CD14-positive monocyte (primary cell): ENCODE data around the gene FCER1A. TPM values are rescaled to one million over a fixed set of nuclear protein-coding genes. Genes with fewer than 3 reads are reported as not detected.

Experiments
- DNase-seq, 3 donors: peaks; one replicate each; pipeline ENCODE4 v3.0.0-alpha.2; 2011 to 2022
- H2AFZ ChIP-seq: 2 replicates; pipeline ENCODE4 v1.6.0; 2012; ENCODE audit warnings: mild to moderate bottlenecking, low read depth, low read length, inconsistent platforms; ENCODE audit not compliant: insufficient read depth, poor library complexity, severe bottlenecking
- H3K27ac ChIP-seq, 2 donors: 1 replicate in 1 of 2; 2 replicates in 1 of 2; pipeline ENCODE4 v1.5.1; 2012 to 2013; ENCODE audit warnings: low read length in 2 of 2, control low read depth in 1 of 2, inconsistent platforms in 1 of 2, low read depth in 1 of 2, mild to moderate bottlenecking in 1 of 2
- H3K27me3 ChIP-seq, 2 donors: one replicate each; pipeline versions ENCODE4 v1.6.0 to v1.6.1; 2011 to 2013; ENCODE audit warnings: low read length in 2 of 2; ENCODE audit not compliant: control insufficient read depth in 2 of 2, insufficient read depth in 2 of 2
- H3K36me3 ChIP-seq, 2 donors: replicated peaks in 1 of 2; 1 replicate in 1 of 2; 2 replicates in 1 of 2; pipeline versions ENCODE4 v1.5.1 to v1.6.1; 2012 to 2013; ENCODE audit warnings: low read length in 2 of 2, control low read depth in 1 of 2, inconsistent platforms in 1 of 2, mild to moderate bottlenecking in 1 of 2; ENCODE audit not compliant: insufficient read depth in 2 of 2, control insufficient read depth in 1 of 2
- H3K4me1 ChIP-seq, 2 donors: 1 replicate in 1 of 2; 2 replicates in 1 of 2; pipeline versions ENCODE4 v1.5.1 to v1.6.1; 2012 to 2013; ENCODE audit warnings: low read length in 2 of 2, control low read depth in 1 of 2, inconsistent platforms in 1 of 2, mild to moderate bottlenecking in 1 of 2, moderate library complexity in 1 of 2; ENCODE audit not compliant: insufficient read depth in 2 of 2, control insufficient read depth in 1 of 2
- H3K4me2 ChIP-seq: replicated peaks from 2 replicates; pipeline ENCODE3; 2012; ENCODE audit warnings: low read length, moderate library complexity, mild to moderate bottlenecking; ENCODE audit not compliant: poor library complexity, severe bottlenecking; ENCODE audit errors: extremely low read depth
- H3K4me3 ChIP-seq, 3 experiments: fragments of 200-600 bp in 1 of 3; sonication (generic) in 1 of 3; replicated peaks in 1 of 3; 1 replicate in 2 of 3; 2 replicates in 1 of 3; pipeline ENCODE4 v1.5.1; 2011 to 2013; ENCODE audit warnings: low read length in 3 of 3, mild to moderate bottlenecking in 3 of 3, control low read depth in 2 of 3, low read depth in 2 of 3, inconsistent platforms in 1 of 3, moderate library complexity in 1 of 3
- H3K79me2 ChIP-seq: 2 replicates; pipeline ENCODE4 v1.6.0; 2012; ENCODE audit warnings: mild to moderate bottlenecking, control low read depth, inconsistent platforms, low read length, moderate library complexity; ENCODE audit not compliant: insufficient read depth
- H3K9ac ChIP-seq: 2 replicates; pipeline ENCODE4 v1.6.0; 2017; ENCODE audit warnings: low read length, mild to moderate bottlenecking; ENCODE audit not compliant: insufficient read depth, poor library complexity, severe bottlenecking
- H3K9me3 ChIP-seq, 2 donors: replicated peaks in 1 of 2; 1 replicate in 1 of 2; 2 replicates in 1 of 2; pipeline versions ENCODE4 v1.5.1 to v1.6.1; 2012 to 2013; ENCODE audit warnings: low read length in 2 of 2, control low read depth in 1 of 2; ENCODE audit not compliant: control insufficient read depth in 1 of 2, insufficient read depth in 1 of 2
- H4K20me1 ChIP-seq: 2 replicates; pipeline ENCODE4 v1.6.0; 2012; ENCODE audit warnings: mild to moderate bottlenecking, low read length, control low read depth, moderate library complexity; ENCODE audit not compliant: insufficient read depth
- H3K27ac Mint-ChIP-seq, 7 donors: one replicate each; pipeline ENCODE4 v1.8.0; 2020; ENCODE audit warnings: mild to moderate bottlenecking in 7 of 7, mixed read lengths in 7 of 7, moderate library complexity in 6 of 7, inconsistent platforms in 2 of 7
- H3K27me3 Mint-ChIP-seq, 3 donors: one replicate each; pipeline ENCODE4 v1.8.0; 2021 to 2022; ENCODE audit warnings: low read depth in 3 of 3, mild to moderate bottlenecking in 3 of 3, mixed read lengths in 3 of 3, moderate library complexity in 3 of 3, inconsistent platforms in 1 of 3
- H3K36me3 Mint-ChIP-seq, 2 donors: one replicate each; pipeline ENCODE4 v1.8.0; 2020; ENCODE audit warnings: mixed read lengths in 2 of 2, inconsistent platforms in 1 of 2, mild to moderate bottlenecking in 1 of 2
- H3K4me1 Mint-ChIP-seq: one replicate; pipeline ENCODE4 v1.8.0; 2020; ENCODE audit warnings: mild to moderate bottlenecking, mixed read lengths
- H3K4me3 Mint-ChIP-seq, 2 donors: one replicate each; pipeline ENCODE4 v1.8.0; 2020; ENCODE audit warnings: mild to moderate bottlenecking in 2 of 2, mixed read lengths in 2 of 2, moderate library complexity in 1 of 2
- H3K9me3 Mint-ChIP-seq, 7 donors: one replicate each; pipeline ENCODE4 v1.8.0; 2020 to 2022; ENCODE audit warnings: mixed read lengths in 7 of 7, mild to moderate bottlenecking in 6 of 7, moderate library complexity in 6 of 7, inconsistent platforms in 2 of 7
- WGBS: methylation state at CpG from one replicate; pipeline ENCODE4 v1.1.5; 2013; ENCODE audit warnings: missing lambda C conversion rate; ENCODE audit not compliant: insufficient coverage; 5-methylcytosine and 5-hydroxymethylcytosine counted together
- intact Hi-C, 2 donors: fragments of 100-400 bp; cut with micrococcal nuclease; formaldehyde crosslinking; loops; one replicate each; pipeline versions ENCODE4 v1.15.0 to v1.15.1; 2023
- polyA plus RNA-seq, 3 donors: library from polyadenylated mRNA; depleted of rRNA in 1 of 3; unstranded in 2 of 3; stranded (reverse) in 1 of 3; fragments of 300-500 nt in 2 of 3; fragments of >200 nt in 1 of 3; fragmentation: Illumina TruSeq in 2 of 3; gene quantifications; 1 replicate in 2 of 3; 2 replicates in 1 of 3; pipeline ENCODE4 v1.2.3, GENCODE V29; 2012 to 2021
- TF ChIP-seq, protein P1 (sequence below): fragments of 200-600 bp; IDR thresholded peaks from one replicate; pipeline ENCODE4 v1.8.0; 2022; ENCODE audit warnings: antibody characterized with exemption, mild to moderate bottlenecking

The FCER1A gene
- polyA plus RNA-seq, 3 donors: 8.4 to 29.6 (median 11.8) TPM

DNA sequence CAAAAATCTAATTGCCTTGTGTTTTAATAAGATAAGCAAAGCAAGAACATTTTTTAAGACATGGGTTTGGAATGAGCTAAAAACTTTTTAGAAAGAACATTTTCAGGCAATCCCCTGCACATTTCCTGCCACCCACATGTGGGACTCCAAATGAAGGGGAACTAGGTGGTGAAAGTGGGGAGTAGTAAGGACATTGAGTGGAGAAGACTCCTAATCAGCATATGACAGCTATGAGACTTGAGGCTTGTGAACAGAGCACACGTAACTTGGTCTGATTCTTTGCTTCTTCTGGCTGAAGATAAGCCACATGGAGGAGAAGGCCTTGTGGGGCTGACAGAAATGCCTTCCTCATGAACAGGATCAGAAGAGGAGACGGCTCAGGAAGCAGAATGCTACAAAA, 50.3 kb downstream of the FCER1A start:
- no peaks in the 10 kb centered on the region for H3K4me1 ChIP-seq
- H3K4me1 Mint-ChIP-seq: no peaks in the 10 kb centered on the region
- H4K20me1 ChIP-seq: no peaks in the 10 kb centered on the region
- H2AFZ ChIP-seq: no peak overlapping the region
- no peak overlapping the region for H3K27ac Mint-ChIP-seq
- H3K4me3 ChIP-seq: no peak overlapping the region
- H3K4me2 ChIP-seq: no peak overlapping the region
- WGBS: 80% methylated on average over 2 of the region's 2 CpGs
- DNase-seq: no peak
- peaks cover 0 to 5% (median 1%) of the 10 kb centered on the region in 3 donors for H3K27me3 Mint-ChIP-seq
- TF ChIP-seq, protein P1, sequence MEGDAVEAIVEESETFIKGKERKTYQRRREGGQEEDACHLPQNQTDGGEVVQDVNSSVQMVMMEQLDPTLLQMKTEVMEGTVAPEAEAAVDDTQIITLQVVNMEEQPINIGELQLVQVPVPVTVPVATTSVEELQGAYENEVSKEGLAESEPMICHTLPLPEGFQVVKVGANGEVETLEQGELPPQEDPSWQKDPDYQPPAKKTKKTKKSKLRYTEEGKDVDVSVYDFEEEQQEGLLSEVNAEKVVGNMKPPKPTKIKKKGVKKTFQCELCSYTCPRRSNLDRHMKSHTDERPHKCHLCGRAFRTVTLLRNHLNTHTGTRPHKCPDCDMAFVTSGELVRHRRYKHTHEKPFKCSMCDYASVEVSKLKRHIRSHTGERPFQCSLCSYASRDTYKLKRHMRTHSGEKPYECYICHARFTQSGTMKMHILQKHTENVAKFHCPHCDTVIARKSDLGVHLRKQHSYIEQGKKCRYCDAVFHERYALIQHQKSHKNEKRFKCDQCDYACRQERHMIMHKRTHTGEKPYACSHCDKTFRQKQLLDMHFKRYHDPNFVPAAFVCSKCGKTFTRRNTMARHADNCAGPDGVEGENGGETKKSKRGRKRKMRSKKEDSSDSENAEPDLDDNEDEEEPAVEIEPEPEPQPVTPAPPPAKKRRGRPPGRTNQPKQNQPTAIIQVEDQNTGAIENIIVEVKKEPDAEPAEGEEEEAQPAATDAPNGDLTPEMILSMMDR: no peak
- H3K4me3 Mint-ChIP-seq: no peak overlapping the region
- H3K9me3 ChIP-seq: no peaks in the 10 kb centered on the region
- H3K36me3 ChIP-seq: no peaks in the 10 kb centered on the region
- H3K27me3 ChIP-seq: no peaks in the 10 kb centered on the region
- H3K9me3 Mint-ChIP-seq: peaks cover 0 to 23% (median 9%) of the 10 kb centered on the region in 7 donors
- intact Hi-C loops: no loop called here
- H3K79me2 ChIP-seq: no peaks in the 10 kb centered on the region
- no peaks in the 10 kb centered on the region for H3K36me3 Mint-ChIP-seq
- H3K9ac ChIP-seq: no peak overlapping the region
- no peak overlapping the region for H3K27ac ChIP-seq

Other genes with a start within 250 kb of the FCER1A start
- 1 to 10 TPM; 6.1 to 9.8 (median 9.0) TPM for gene AIM2, start 225.6 kb upstream of the FCER1A start, polyA plus RNA-seq
- not detected for gene CADM3, start 130.7 kb upstream of the FCER1A start, polyA plus RNA-seq
- under 1 TPM in 1 of 3 donors, not detected in 2; 0.14 TPM for gene ACKR1, start 97.5 kb upstream of the FCER1A start, polyA plus RNA-seq
- not detected for gene OR10J4, start 129.9 kb downstream of the FCER1A start, polyA plus RNA-seq
- not detected for gene OR10J1, start 137.4 kb downstream of the FCER1A start, polyA plus RNA-seq
- not detected for gene OR10J5, start 233.7 kb downstream of the FCER1A start, polyA plus RNA-seq